ENCODE measurements around the gene SHISA7.
"Not testable (repeated sequence)": the region's sequence is repeated elsewhere in the genome, so short reads cannot be mapped to it uniquely, and the experiment has no call there.

The SHISA7 gene

GRCh38 chr19:55462722-55463121, 19.6 kb upstream of the SHISA7 start:
- no peak for DNase-seq

GRCh38 chr19:55461974-55462626, 19.0 kb upstream of the SHISA7 start:
- DNase-seq: no peak

GRCh38 chr19:55461259-55461973, 18.3 kb upstream of the SHISA7 start, which contains the start of gene ISOC2:
TSS of gene ISOC2 (minus strand) at chr19:55461642. CDS start at chr19:55456486, 5,156 bp downstream.
- peak; percentile 100 for DNase-seq

- DNase-seq: peak; percentile 32
Measured at GRCh38 chr19:55460670-55461258, 17.7 kb upstream of the SHISA7 start.

- no peak for DNase-seq
Measured at GRCh38 chr19:55459950-55460657, 17.0 kb upstream of the SHISA7 start.

GRCh38 chr19:55459551-55459949, 16.4 kb upstream of the SHISA7 start:
- no peak for DNase-seq

GRCh38 chr19:55457683-55458457, 14.8 kb upstream of the SHISA7 start:
- DNase-seq: no peak

GRCh38 chr19:55456347-55456746, 13.2 kb upstream of the SHISA7 start:
- no peak for DNase-seq

GRCh38 chr19:55455576-55456235, 12.6 kb upstream of the SHISA7 start:
- DNase-seq: no peak

- no peak for DNase-seq
Measured at GRCh38 chr19:55454787-55455243, 11.7 kb upstream of the SHISA7 start.

GRCh38 chr19:55453511-55454260, 10.6 kb upstream of the SHISA7 start:
- no peak for DNase-seq

- no peak for DNase-seq
Measured at GRCh38 chr19:55452749-55453346, 9.7 kb upstream of the SHISA7 start.

GRCh38 chr19:55451965-55452748, 9.1 kb upstream of the SHISA7 start:
- no peak for DNase-seq

- no peak for DNase-seq
Measured at GRCh38 chr19:55451163-55451964, 8.3 kb upstream of the SHISA7 start.

- no peak for DNase-seq
Measured at GRCh38 chr19:55449469-55449868, 6.4 kb upstream of the SHISA7 start.

GRCh38 chr19:55448175-55448490, 5.0 kb upstream of the SHISA7 start:
- not testable (repeated sequence) for DNase-seq

GRCh38 chr19:55447421-55448174, 4.5 kb upstream of the SHISA7 start:
- DNase-seq: no peak

GRCh38 chr19:55446060-55446459, 3.0 kb upstream of the SHISA7 start:
- no peak for DNase-seq

Data from NK-92 treated with Interleukin-12 subunit alpha and Interleukin-12 subunit beta, amount 100 ng/mL, for 24 hours (cell line).